GM19035 (cell line): Measurements from ENCODE around the gene EIF5AL1.
A peak's percentile ranks its signal among the peaks of the same experiment; 100 is the strongest.
"Not testable (repeated sequence)": the region's sequence is repeated elsewhere in the genome, so short reads cannot be mapped to it uniquely, and the experiment has no call there.

Experiments used
- ATAC-seq: cut with Tn5 transposase; IDR thresholded peaks from one replicate; pipeline ENCODE4 v1.9.1; 2021; ENCODE audit not compliant: unreplicated experiment

The EIF5AL1 gene

GRCh38 chr10:79555354-79556309 lies 43.3 kb downstream of the EIF5AL1 start:
- no peak for ATAC-seq

GRCh38 chr10:79556961-79557360 lies 44.6 kb downstream of the EIF5AL1 start:
- not testable (repeated sequence) for ATAC-seq

GRCh38 chr10:79559726-79560125 lies 47.4 kb downstream of the EIF5AL1 start:
- no peak for ATAC-seq

GRCh38 chr10:79560160-79560709 lies 47.9 kb downstream of the EIF5AL1 start, which contains the start of gene SFTPA2:
Gene SFTPA2, minus strand, starts transcription at chr10:79560407. Its CDS starts 924 bp downstream, at chr10:79559483.
- ATAC-seq, result no peak

- no peak for ATAC-seq
Observed at GRCh38 chr10:79561257-79561656, 48.9 kb downstream of the EIF5AL1 start.

GRCh38 chr10:79562135-79562756 lies 49.9 kb downstream of the EIF5AL1 start:
- peak; percentile 73 for ATAC-seq

- no peak for ATAC-seq
Observed at GRCh38 chr10:79563426-79563825, 51.1 kb downstream of the EIF5AL1 start.
